GM18498 (cell line): ENCODE results near the gene GPSM1.

ENCODE experiments used
- ATAC-seq: cut with Tn5 transposase; IDR thresholded peaks from one replicate; pipeline ENCODE4 v1.9.1; 2021; ENCODE audit warnings: mild to moderate bottlenecking, moderate library complexity; ENCODE audit not compliant: unreplicated experiment

Gene GPSM1

DNA sequence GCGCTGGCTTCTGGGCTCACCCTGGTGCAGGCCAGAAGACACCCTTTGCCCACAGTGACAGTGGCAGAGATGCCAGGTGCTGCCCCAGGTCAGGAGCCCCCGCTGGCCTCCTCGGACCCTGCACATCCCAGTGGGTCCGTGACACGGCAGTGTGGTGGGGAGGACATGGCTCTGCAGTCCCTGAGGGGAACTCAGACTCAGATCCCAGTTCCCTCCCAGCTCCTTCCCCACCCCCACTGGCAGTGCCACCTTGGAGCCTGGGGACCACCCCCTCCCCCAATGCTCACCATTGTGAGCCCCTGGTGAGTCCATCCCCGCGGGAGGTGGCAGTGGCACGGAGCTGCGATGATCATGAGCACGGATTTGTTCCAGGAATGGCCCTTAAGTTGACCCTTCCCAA, 22.9 kb upstream of the GPSM1 start:
- no peak for ATAC-seq

GRCh38 chr9:136304981-136305380, 22.4 kb upstream of the GPSM1 start:
- ATAC-seq: no peak

- ATAC-seq: no peak
Observed at GRCh38 chr9:136305804-136306203, 21.5 kb upstream of the GPSM1 start.

DNA sequence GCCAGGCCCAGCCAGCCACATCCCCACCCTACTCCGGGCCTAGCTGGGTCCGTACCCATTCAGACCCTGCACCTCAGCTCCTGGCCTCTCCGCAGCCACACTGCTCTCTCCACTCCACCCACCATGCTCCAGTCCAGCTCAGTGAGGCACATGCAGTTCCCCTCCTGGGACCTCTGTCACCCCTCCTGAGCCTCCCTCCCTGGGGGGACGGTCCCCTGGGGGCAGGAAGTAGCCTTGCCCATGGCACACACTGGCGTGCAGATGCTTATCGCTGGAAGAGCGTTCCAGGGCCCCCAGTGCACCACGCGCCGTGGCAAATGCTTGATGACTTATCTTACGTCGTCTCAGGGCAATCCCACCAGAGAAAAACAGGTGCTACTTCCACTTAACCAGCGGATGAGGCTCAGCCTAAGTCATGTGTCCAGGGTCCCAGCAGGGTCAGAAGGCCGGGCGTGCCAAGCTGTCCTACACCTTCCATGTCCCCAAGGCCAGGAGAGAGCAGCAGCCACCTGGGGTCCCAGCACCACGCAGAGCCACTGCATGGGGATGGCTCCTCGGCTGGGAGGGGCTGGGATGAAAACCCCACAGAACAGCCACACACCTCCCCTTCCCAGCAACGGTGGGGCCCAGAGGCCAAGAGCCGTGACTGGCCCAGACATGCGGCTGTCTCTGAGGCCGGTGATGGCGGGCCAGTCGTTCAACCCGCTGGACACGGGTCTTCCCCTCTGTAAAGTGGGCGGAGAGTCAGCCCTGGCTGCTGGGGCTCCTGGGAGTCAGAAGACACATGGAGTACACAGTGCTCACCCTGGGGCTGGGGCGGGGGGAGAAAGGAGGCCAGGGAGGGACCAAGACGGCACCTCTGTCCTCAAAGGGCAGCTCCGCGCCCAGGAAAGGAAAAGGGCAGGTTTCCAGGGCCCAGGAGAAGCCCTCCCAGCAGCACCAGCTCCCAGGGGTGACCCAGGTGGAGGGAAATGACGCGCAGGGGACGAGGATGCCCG, 20.8 kb upstream of the GPSM1 start:
- no peak for ATAC-seq

GRCh38 chr9:136307215-136307750, 20.1 kb upstream of the GPSM1 start:
- no peak for ATAC-seq

- no peak for ATAC-seq
Observed at GRCh38 chr9:136308006-136308701, 19.2 kb upstream of the GPSM1 start.

- ATAC-seq: no peak
Observed at GRCh38 chr9:136308702-136309053, 18.7 kb upstream of the GPSM1 start.

GRCh38 chr9:136309101-136309801, 18.1 kb upstream of the GPSM1 start:
- ATAC-seq: no peak

GRCh38 chr9:136309806-136310220, 17.5 kb upstream of the GPSM1 start:
- ATAC-seq: no peak

DNA sequence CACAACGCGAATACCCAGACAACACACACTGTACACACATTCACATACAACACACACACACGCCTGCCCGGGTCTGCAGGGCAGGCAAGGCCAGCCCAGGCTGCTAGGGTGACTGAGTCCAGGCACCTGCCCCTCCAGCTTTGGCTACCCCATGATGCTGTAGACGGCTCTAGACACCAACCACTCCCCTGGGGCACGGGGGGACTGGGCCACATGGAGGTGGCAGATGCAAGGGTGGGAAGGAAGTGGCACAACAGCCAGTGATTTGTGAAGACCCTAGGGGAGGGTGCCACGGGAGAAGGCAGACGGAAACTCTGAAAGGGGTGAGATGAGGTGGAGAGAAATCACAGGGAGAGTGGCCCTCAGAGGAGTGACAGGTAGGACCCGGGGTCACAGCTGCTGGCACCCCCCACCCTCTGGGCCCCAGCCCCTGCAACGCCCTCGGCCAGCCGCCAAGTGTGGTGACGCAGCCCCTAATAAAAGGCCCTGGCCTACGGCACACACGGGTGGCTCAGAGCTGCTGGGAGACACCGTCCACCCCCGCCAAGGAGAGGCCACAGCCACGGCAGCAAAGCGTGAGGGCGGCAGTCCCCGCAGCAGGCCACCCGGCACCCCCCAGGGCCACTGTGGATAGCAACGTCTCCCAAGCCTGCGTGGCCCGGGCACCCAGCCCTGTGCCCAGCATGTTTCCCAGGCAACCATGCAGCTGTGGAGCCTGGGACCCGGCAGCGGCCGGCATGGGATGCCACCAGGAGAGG, 16.9 kb upstream of the GPSM1 start:
- no peak for ATAC-seq

- no peak for ATAC-seq
Observed at GRCh38 chr9:136311051-136312008, 16.0 kb upstream of the GPSM1 start.

DNA sequence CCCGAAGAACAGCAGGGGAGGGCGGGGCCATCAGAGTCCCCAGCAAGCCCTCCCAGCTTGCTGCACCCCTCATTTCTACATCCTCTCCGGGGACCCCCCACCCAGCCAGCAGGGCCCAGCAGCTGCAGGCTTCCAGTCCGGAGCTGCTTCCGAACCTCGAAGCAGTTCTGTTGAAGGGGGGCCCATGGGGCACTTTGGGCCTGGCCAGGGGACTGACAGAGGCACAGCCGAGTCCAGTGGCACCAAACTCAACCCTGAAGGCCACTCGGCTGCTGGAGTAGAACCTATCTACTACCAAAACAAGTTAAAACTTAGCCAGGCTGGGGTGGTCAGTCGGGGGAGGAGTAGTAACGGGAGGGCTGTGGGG, 15.3 kb upstream of the GPSM1 start:
- no peak for ATAC-seq

- no peak for ATAC-seq
Observed at GRCh38 chr9:136312436-136312835, 14.9 kb upstream of the GPSM1 start.

GRCh38 chr9:136313111-136314055, 14.0 kb upstream of the GPSM1 start:
- no peak for ATAC-seq

DNA sequence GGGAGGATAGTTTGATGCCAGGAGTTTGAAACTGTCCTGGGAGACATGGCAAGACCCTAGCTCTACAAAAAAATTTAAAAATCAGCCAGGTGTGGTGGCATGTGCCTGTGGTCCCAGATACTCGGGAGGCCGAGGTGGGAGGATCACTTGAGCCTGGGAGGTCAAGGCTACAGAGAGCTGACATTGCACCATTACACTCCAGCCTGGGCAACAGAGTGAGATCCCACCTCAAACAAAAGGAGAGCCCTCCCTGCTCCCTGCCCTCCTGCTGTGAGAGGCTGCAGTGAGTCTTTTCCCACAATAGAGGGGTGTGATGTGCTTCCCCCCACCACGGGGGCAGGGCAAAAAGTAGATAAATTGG, 13.3 kb upstream of the GPSM1 start:
- ATAC-seq: no peak

GRCh38 chr9:136314944-136315343, 12.4 kb upstream of the GPSM1 start:
- ATAC-seq: no peak

DNA sequence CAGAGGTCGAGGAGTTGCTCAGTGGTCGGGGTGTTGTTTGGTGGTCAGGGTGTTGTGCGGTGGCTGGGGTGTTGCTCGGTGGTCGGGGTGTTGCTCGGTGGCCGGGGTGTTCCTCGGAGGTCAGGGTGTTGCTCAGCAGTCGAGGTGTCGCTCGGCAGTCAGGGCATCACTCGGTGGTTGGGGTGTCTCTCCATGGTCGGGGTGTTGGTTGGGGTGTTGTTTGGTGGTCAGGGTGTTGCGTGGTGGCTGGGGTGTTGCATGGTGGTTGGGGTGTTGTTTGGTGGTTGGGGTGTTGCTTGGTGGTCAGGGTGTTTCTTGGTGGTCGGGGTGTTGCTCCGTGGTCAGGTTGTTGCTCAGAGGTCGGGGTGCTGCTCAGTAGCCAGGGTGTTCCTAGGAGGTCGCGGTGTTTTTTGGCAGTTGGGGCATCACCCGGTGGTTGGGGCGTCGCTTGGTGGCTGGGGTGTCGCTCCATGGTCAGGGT, 11.0 kb upstream of the GPSM1 start:
- ATAC-seq: no peak
